Mucosa of rectum (tissue), 2 donors: Measurements from ENCODE around the gene ST8SIA4.

ENCODE experiments used
- H3K27ac ChIP-seq, 2 donors: one replicate each; pipeline ENCODE4 v1.7.0; 2013; ENCODE audit warnings: inconsistent platforms in 2 of 2, low read depth in 2 of 2, low read length in 2 of 2
- H3K27me3 ChIP-seq, 2 donors: one replicate each; pipeline ENCODE4 v1.7.0; 2013; ENCODE audit warnings: low read length in 2 of 2; ENCODE audit not compliant: control insufficient read depth in 2 of 2, insufficient read depth in 2 of 2
- H3K36me3 ChIP-seq, 2 donors: one replicate each; pipeline ENCODE4 v1.7.0; 2013; ENCODE audit warnings: low read length in 2 of 2; ENCODE audit not compliant: control insufficient read depth in 2 of 2, insufficient read depth in 2 of 2
- H3K4me1 ChIP-seq, 2 donors: one replicate each; pipeline ENCODE4 v1.7.0; 2013; ENCODE audit warnings: low read length in 2 of 2, mild to moderate bottlenecking in 1 of 2; ENCODE audit not compliant: control insufficient read depth in 2 of 2, insufficient read depth in 2 of 2
- H3K4me3 ChIP-seq, 2 donors: one replicate each; pipeline ENCODE4 v1.7.0; 2013; ENCODE audit warnings: low read length in 2 of 2
- H3K9ac ChIP-seq, 2 donors: one replicate each; pipeline ENCODE4 v1.7.0; 2013; ENCODE audit warnings: low read length in 2 of 2, low read depth in 1 of 2, mild to moderate bottlenecking in 1 of 2
- H3K9me3 ChIP-seq, 2 donors: one replicate each; pipeline ENCODE4 v1.7.0; 2013; ENCODE audit warnings: low read length in 2 of 2; ENCODE audit not compliant: control insufficient read depth in 2 of 2
- donor health status: healthy.
- donor health status: Normal muscosa, but diverticular disease.

Gene ST8SIA4

GRCh38 chr5:100772006-100772405, 131.1 kb downstream of the ST8SIA4 start:
- H3K27ac ChIP-seq = no peak overlapping the region
- H3K4me1 ChIP-seq = no peaks in the 10 kb centered on the region
- H3K27me3 ChIP-seq = no peaks in the 10 kb centered on the region
- H3K9me3 ChIP-seq = no peaks in the 10 kb centered on the region
- H3K9ac ChIP-seq = no peak overlapping the region
- H3K4me3 ChIP-seq = no peak overlapping the region
- H3K36me3 ChIP-seq = no peaks in the 10 kb centered on the region

- no peaks in the 10 kb centered on the region for H3K4me1 ChIP-seq
- H3K4me3 ChIP-seq = no peak overlapping the region
- H3K9ac ChIP-seq = no peak overlapping the region
- no peaks in the 10 kb centered on the region for H3K36me3 ChIP-seq
- H3K9me3 ChIP-seq = no peaks in the 10 kb centered on the region
- H3K27ac ChIP-seq = no peak overlapping the region
- H3K27me3 ChIP-seq = no peaks in the 10 kb centered on the region
Measured at GRCh38 chr5:100771181-100771580, 131.9 kb downstream of the ST8SIA4 start.

- H3K9me3 ChIP-seq = no peaks in the 10 kb centered on the region
- no peak overlapping the region for H3K4me3 ChIP-seq
- no peak overlapping the region for H3K9ac ChIP-seq
- H3K36me3 ChIP-seq = no peaks in the 10 kb centered on the region
- no peaks in the 10 kb centered on the region for H3K27me3 ChIP-seq
- no peak overlapping the region for H3K27ac ChIP-seq
- H3K4me1 ChIP-seq = no peaks in the 10 kb centered on the region
Measured at GRCh38 chr5:100768221-100768620, 134.9 kb downstream of the ST8SIA4 start.

DNA sequence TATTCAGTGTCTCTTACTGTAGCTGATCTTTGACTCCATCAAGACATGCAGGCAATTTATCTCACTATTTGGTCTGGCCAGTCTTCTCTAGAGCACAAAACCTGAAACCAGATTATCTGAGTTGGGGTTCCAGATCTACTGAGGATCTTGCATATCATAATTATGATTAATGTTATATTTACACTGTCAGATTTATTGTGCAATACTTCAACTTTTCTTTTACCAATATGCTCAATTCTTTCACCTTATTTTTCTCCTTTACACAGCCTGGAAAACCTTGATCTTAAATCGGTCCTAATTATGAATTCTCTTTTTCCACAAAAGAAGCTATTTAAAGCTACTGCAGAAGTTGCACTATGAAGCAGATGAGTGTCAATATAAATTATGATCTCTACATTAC, 140.1 kb downstream of the ST8SIA4 start:
- Histone ChIP-seq H3K27me3 (no peaks in the 10 kb centered on the region), H3K9ac (no peak overlapping the region), H3K9me3 (no peaks in the 10 kb centered on the region), H3K36me3 (no peaks in the 10 kb centered on the region), H3K27ac (no peak overlapping the region), H3K4me3 (no peak overlapping the region), H3K4me1 (no peaks in the 10 kb centered on the region)

GRCh38 chr5:100762108-100762507, 141.0 kb downstream of the ST8SIA4 start:
- H3K9ac ChIP-seq = no peak overlapping the region

DNA sequence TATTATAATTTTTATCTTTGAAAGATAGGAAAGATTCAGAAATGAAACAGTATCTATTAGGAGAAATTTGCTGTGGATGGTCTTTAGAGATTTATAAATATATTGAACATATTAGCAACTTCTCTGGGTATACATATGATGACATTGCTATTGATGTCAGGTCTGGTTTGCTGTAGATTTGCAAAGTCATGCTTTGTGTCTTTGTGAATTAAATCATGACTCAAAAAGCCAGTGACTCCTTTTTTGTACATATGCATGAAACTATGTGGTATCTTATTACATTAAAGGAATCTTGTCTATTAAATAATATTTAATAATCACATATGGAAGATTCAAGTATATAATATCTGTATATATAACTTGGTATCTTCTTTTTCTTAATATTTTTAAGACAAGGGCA, 141.9 kb downstream of the ST8SIA4 start:
- no peaks in the 10 kb centered on the region for H3K27me3 ChIP-seq
- H3K9me3 ChIP-seq = no peaks in the 10 kb centered on the region
- no peaks in the 10 kb centered on the region for H3K36me3 ChIP-seq
- no peak overlapping the region for H3K9ac ChIP-seq
- H3K27ac ChIP-seq = no peak overlapping the region
- no peak overlapping the region for H3K4me3 ChIP-seq
- H3K4me1 ChIP-seq = no peaks in the 10 kb centered on the region

More at GRCh38 chr5:100762108-100762507, 141.0 kb downstream of the ST8SIA4 start:
- Histone ChIP-seq H3K36me3 (no peaks in the 10 kb centered on the region), H3K27ac (no peak overlapping the region), H3K4me3 (no peak overlapping the region), H3K9me3 (no peaks in the 10 kb centered on the region), H3K4me1 (no peaks in the 10 kb centered on the region), H3K27me3 (no peaks in the 10 kb centered on the region)

DNA sequence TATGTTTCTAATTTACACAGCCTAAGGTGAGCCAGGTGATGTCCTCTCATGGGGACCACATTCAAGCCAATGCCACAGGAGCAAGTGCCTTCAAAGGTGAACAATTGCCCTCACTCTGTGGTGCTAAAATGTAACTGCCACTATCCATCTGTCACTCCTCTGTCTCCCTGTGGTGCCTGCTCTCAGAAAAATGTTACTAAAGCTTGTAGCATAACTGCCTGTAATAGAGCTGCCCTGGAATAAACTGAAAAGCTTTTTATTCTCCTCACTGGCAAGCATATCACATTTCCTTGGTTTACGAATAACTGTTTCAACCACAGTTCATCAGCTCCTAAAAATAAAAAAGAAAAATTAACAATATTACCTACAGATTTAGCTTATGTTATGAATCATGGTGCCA, 142.4 kb downstream of the ST8SIA4 start:
- Histone ChIP-seq H3K4me1 (no peaks in the 10 kb centered on the region), H3K36me3 (no peaks in the 10 kb centered on the region), H3K27ac (no peak overlapping the region), H3K27me3 (no peaks in the 10 kb centered on the region), H3K4me3 (no peak overlapping the region), H3K9ac (no peak overlapping the region), H3K9me3 (no peaks in the 10 kb centered on the region)

DNA sequence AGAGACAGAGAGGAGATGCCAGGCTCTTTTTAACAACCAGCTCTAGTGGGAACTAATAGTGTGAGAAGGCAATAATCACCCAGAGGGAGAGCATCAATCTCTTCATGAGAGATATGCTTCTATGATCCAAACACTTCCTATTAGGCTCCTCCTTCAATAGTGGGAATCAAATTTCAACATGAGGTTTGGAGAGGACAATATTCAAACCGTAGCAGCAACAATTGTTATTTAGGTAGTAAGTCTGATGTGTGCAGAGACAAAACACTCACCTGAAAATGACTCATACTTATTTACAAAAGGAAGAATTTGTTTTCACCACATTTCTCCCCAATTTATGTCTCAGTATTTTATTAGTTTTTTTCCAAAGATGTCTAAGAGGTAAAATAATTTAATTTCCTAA, 144.3 kb downstream of the ST8SIA4 start:
- no peaks in the 10 kb centered on the region for H3K27me3 ChIP-seq
- H3K9me3 ChIP-seq = no peaks in the 10 kb centered on the region
- H3K27ac ChIP-seq = no peak overlapping the region
- no peak overlapping the region for H3K9ac ChIP-seq
- H3K4me1 ChIP-seq = no peaks in the 10 kb centered on the region
- H3K4me3 ChIP-seq = no peak overlapping the region
- no peaks in the 10 kb centered on the region for H3K36me3 ChIP-seq

DNA sequence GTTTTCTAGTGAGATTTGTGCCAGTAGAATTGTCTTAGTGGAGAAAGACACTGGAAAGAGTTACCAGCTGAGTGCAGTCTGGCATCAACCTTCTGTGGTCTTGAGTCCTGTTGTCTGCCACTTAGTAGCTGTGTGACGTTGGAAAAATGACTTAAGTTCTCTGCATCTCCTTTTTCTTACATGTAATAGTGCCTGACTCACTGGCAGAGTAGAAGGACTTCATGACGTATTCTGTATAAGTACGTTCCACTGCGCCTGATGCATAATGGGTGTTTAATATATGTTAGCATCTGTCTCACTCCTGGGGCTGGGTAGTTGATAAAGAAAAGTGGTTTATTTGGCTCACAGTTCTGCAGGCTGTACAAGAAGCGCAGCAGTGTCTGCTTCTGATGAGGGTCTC, 144.8 kb downstream of the ST8SIA4 start:
- Histone ChIP-seq H3K9ac (no peak overlapping the region), H3K36me3 (no peaks in the 10 kb centered on the region), H3K27ac (no peak overlapping the region), H3K27me3 (no peaks in the 10 kb centered on the region), H3K4me3 (no peak overlapping the region), H3K9me3 (no peaks in the 10 kb centered on the region), H3K4me1 (no peaks in the 10 kb centered on the region)

DNA sequence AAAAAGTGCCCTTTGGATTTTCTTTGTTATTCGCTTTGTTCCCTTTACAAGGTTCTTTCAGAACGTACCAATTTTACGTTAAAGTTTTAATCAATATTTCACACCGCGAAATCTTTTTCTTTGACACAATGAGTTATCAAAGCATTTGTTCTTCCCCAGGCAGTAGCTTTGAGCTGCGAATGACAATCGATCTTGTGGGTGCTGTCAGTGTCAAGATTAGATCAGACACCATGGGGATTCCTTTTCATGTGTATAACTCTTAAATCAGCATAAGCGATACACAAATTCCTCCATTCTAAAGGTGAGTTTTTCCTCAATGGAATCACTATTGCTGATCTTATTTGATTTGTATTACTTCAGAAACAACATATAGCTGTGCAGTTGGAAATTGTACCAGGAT, 145.5 kb downstream of the ST8SIA4 start:
- Histone ChIP-seq H3K4me1 (no peaks in the 10 kb centered on the region), H3K4me3 (no peak overlapping the region), H3K36me3 (no peaks in the 10 kb centered on the region), H3K9me3 (no peaks in the 10 kb centered on the region), H3K9ac (no peak overlapping the region), H3K27ac (no peak overlapping the region), H3K27me3 (no peaks in the 10 kb centered on the region)
